ENCODE measurements around the gene CACNA2D3.

Gene CACNA2D3

GRCh38 chr3:55007971-55008370, 885.6 kb downstream of the CACNA2D3 start:
- Histone ChIP-seq H3K27ac (ENCODE audit: low read depth, low read length) (no peak overlapping the region), H3K79me2 (ENCODE audit: control insufficient read depth, insufficient read depth, low read length, unreplicated experiment) (no peaks in the 10 kb centered on the region), H3K4me1 (ENCODE audit: control insufficient read depth, insufficient read depth, low read length, unreplicated experiment) (no peaks in the 10 kb centered on the region), H3K27me3 (ENCODE audit: insufficient read depth, low read length) (no peaks in the 10 kb centered on the region), H2AFZ (ENCODE audit: low read length, unreplicated experiment) (no peak overlapping the region), H3K36me3 (ENCODE audit: insufficient read depth, low read length) (no peaks in the 10 kb centered on the region), H3K4me3 (ENCODE audit: low read depth, low read length) (no peak overlapping the region)

GRCh38 chr3:55009372-55009771, 887.0 kb downstream of the CACNA2D3 start:
- no peak overlapping the region for H3K27ac ChIP-seq (ENCODE audit: low read depth, low read length)

GRCh38 chr3:55012091-55012490, 889.7 kb downstream of the CACNA2D3 start:
- Histone ChIP-seq H3K27me3 (ENCODE audit: insufficient read depth, low read length) (no peaks in the 10 kb centered on the region), H3K4me1 (ENCODE audit: control insufficient read depth, insufficient read depth, low read length, unreplicated experiment) (no peaks in the 10 kb centered on the region), H3K79me2 (ENCODE audit: control insufficient read depth, insufficient read depth, low read length, unreplicated experiment) (no peaks in the 10 kb centered on the region), H3K27ac (ENCODE audit: low read depth, low read length) (no peak overlapping the region), H3K36me3 (ENCODE audit: insufficient read depth, low read length) (no peaks in the 10 kb centered on the region), H2AFZ (ENCODE audit: low read length, unreplicated experiment) (no peak overlapping the region), H3K4me3 (ENCODE audit: low read depth, low read length) (no peak overlapping the region)

More at GRCh38 chr3:55009372-55009771, 887.0 kb downstream of the CACNA2D3 start:
- Histone ChIP-seq H3K4me1 (ENCODE audit: control insufficient read depth, insufficient read depth, low read length, unreplicated experiment) (no peaks in the 10 kb centered on the region), H3K36me3 (ENCODE audit: insufficient read depth, low read length) (no peaks in the 10 kb centered on the region), H3K27me3 (ENCODE audit: insufficient read depth, low read length) (no peaks in the 10 kb centered on the region), H3K79me2 (ENCODE audit: control insufficient read depth, insufficient read depth, low read length, unreplicated experiment) (no peaks in the 10 kb centered on the region), H2AFZ (ENCODE audit: low read length, unreplicated experiment) (no peak overlapping the region), H3K4me3 (ENCODE audit: low read depth, low read length) (no peak overlapping the region)

GRCh38 chr3:55013145-55013925, 891.0 kb downstream of the CACNA2D3 start:
- H2AFZ ChIP-seq (ENCODE audit: low read length, unreplicated experiment) = no peak overlapping the region
- no peak overlapping the region for H3K4me3 ChIP-seq (ENCODE audit: low read depth, low read length)
- no peaks in the 10 kb centered on the region for H3K4me1 ChIP-seq (ENCODE audit: control insufficient read depth, insufficient read depth, low read length, unreplicated experiment)
- no peaks in the 10 kb centered on the region for H3K36me3 ChIP-seq (ENCODE audit: insufficient read depth, low read length)
- H3K79me2 ChIP-seq (ENCODE audit: control insufficient read depth, insufficient read depth, low read length, unreplicated experiment) = no peaks in the 10 kb centered on the region
- no peak overlapping the region for H3K27ac ChIP-seq (ENCODE audit: low read depth, low read length)
- no peaks in the 10 kb centered on the region for H3K27me3 ChIP-seq (ENCODE audit: insufficient read depth, low read length)

GRCh38 chr3:55014081-55014480, 891.7 kb downstream of the CACNA2D3 start:
- no peaks in the 10 kb centered on the region for H3K36me3 ChIP-seq (ENCODE audit: insufficient read depth, low read length)
- no peaks in the 10 kb centered on the region for H3K4me1 ChIP-seq (ENCODE audit: control insufficient read depth, insufficient read depth, low read length, unreplicated experiment)
- no peak overlapping the region for H3K27ac ChIP-seq (ENCODE audit: low read depth, low read length)
- no peak overlapping the region for H2AFZ ChIP-seq (ENCODE audit: low read length, unreplicated experiment)
- H3K27me3 ChIP-seq (ENCODE audit: insufficient read depth, low read length) = no peaks in the 10 kb centered on the region
- no peaks in the 10 kb centered on the region for H3K79me2 ChIP-seq (ENCODE audit: control insufficient read depth, insufficient read depth, low read length, unreplicated experiment)
- no peak overlapping the region for H3K4me3 ChIP-seq (ENCODE audit: low read depth, low read length)

- H3K4me1 ChIP-seq (ENCODE audit: control insufficient read depth, insufficient read depth, low read length, unreplicated experiment) = no peaks in the 10 kb centered on the region
- no peaks in the 10 kb centered on the region for H3K79me2 ChIP-seq (ENCODE audit: control insufficient read depth, insufficient read depth, low read length, unreplicated experiment)
- no peak overlapping the region for H3K27ac ChIP-seq (ENCODE audit: low read depth, low read length)
- no peak overlapping the region for H2AFZ ChIP-seq (ENCODE audit: low read length, unreplicated experiment)
- H3K36me3 ChIP-seq (ENCODE audit: insufficient read depth, low read length) = no peaks in the 10 kb centered on the region
- H3K4me3 ChIP-seq (ENCODE audit: low read depth, low read length) = no peak overlapping the region
- no peaks in the 10 kb centered on the region for H3K27me3 ChIP-seq (ENCODE audit: insufficient read depth, low read length)
Observed at GRCh38 chr3:55014906-55015305, 892.6 kb downstream of the CACNA2D3 start.

GRCh38 chr3:55017876-55018275, 895.5 kb downstream of the CACNA2D3 start:
- no peak overlapping the region for H3K27ac ChIP-seq (ENCODE audit: low read depth, low read length)
- H3K36me3 ChIP-seq (ENCODE audit: insufficient read depth, low read length) = no peaks in the 10 kb centered on the region
- no peaks in the 10 kb centered on the region for H3K4me1 ChIP-seq (ENCODE audit: control insufficient read depth, insufficient read depth, low read length, unreplicated experiment)
- no peaks in the 10 kb centered on the region for H3K79me2 ChIP-seq (ENCODE audit: control insufficient read depth, insufficient read depth, low read length, unreplicated experiment)
- H3K4me3 ChIP-seq (ENCODE audit: low read depth, low read length) = no peak overlapping the region
- no peak overlapping the region for H2AFZ ChIP-seq (ENCODE audit: low read length, unreplicated experiment)
- H3K27me3 ChIP-seq (ENCODE audit: insufficient read depth, low read length) = no peaks in the 10 kb centered on the region

GRCh38 chr3:55030938-55031337, 908.6 kb downstream of the CACNA2D3 start:
- Histone ChIP-seq H3K27me3 (ENCODE audit: insufficient read depth, low read length) (peaks cover 18% of the 10 kb centered on the region; the same call in 1 of the 2 replicates), H2AFZ (ENCODE audit: low read length, unreplicated experiment) (no peak overlapping the region), H3K4me1 (ENCODE audit: control insufficient read depth, insufficient read depth, low read length, unreplicated experiment) (no peaks in the 10 kb centered on the region), H3K27ac (ENCODE audit: low read depth, low read length) (no peak overlapping the region), H3K4me3 (ENCODE audit: low read depth, low read length) (no peak overlapping the region), H3K79me2 (ENCODE audit: control insufficient read depth, insufficient read depth, low read length, unreplicated experiment) (no peaks in the 10 kb centered on the region), H3K36me3 (ENCODE audit: insufficient read depth, low read length) (no peaks in the 10 kb centered on the region)

GRCh38 chr3:55036883-55037577, 914.7 kb downstream of the CACNA2D3 start:
- no peaks in the 10 kb centered on the region for H3K4me1 ChIP-seq (ENCODE audit: control insufficient read depth, insufficient read depth, low read length, unreplicated experiment)
- no peak overlapping the region for H3K27ac ChIP-seq (ENCODE audit: low read depth, low read length)
- no peak overlapping the region for H3K4me3 ChIP-seq (ENCODE audit: low read depth, low read length)

GRCh38 chr3:55042591-55042990, 920.2 kb downstream of the CACNA2D3 start:
- Histone ChIP-seq H3K27ac (ENCODE audit: low read depth, low read length) (no peak overlapping the region), H3K4me3 (ENCODE audit: low read depth, low read length) (no peak overlapping the region), H2AFZ (ENCODE audit: low read length, unreplicated experiment) (no peak overlapping the region)

More at GRCh38 chr3:55036883-55037577, 914.7 kb downstream of the CACNA2D3 start:
- Histone ChIP-seq H3K27me3 (ENCODE audit: insufficient read depth, low read length) (no peaks in the 10 kb centered on the region), H2AFZ (ENCODE audit: low read length, unreplicated experiment) (no peak overlapping the region), H3K36me3 (ENCODE audit: insufficient read depth, low read length) (no peaks in the 10 kb centered on the region), H3K79me2 (ENCODE audit: control insufficient read depth, insufficient read depth, low read length, unreplicated experiment) (no peaks in the 10 kb centered on the region)

GRCh38 chr3:55044486-55044885, 922.1 kb downstream of the CACNA2D3 start:
- Histone ChIP-seq H3K27ac (ENCODE audit: low read depth, low read length) (no peak overlapping the region), H2AFZ (ENCODE audit: low read length, unreplicated experiment) (no peak overlapping the region), H3K27me3 (ENCODE audit: insufficient read depth, low read length) (no peaks in the 10 kb centered on the region), H3K79me2 (ENCODE audit: control insufficient read depth, insufficient read depth, low read length, unreplicated experiment) (no peaks in the 10 kb centered on the region), H3K4me3 (ENCODE audit: low read depth, low read length) (no peak overlapping the region), H3K36me3 (ENCODE audit: insufficient read depth, low read length) (no peaks in the 10 kb centered on the region), H3K4me1 (ENCODE audit: control insufficient read depth, insufficient read depth, low read length, unreplicated experiment) (no peaks in the 10 kb centered on the region)

More at GRCh38 chr3:55042591-55042990, 920.2 kb downstream of the CACNA2D3 start:
- Histone ChIP-seq H3K36me3 (ENCODE audit: insufficient read depth, low read length) (no peaks in the 10 kb centered on the region), H3K27me3 (ENCODE audit: insufficient read depth, low read length) (no peaks in the 10 kb centered on the region), H3K79me2 (ENCODE audit: control insufficient read depth, insufficient read depth, low read length, unreplicated experiment) (no peaks in the 10 kb centered on the region), H3K4me1 (ENCODE audit: control insufficient read depth, insufficient read depth, low read length, unreplicated experiment) (no peaks in the 10 kb centered on the region)

Data from ACC112 (cell line).